GM10266 (cell line): ENCODE results near the gene TRIM8.

Experiments used
- DNase-seq: peaks from one replicate; pipeline ENCODE4 v3.0.0; 2012; ENCODE audit errors: extremely low spot score
- TF ChIP-seq, protein P1 (sequence below): IDR thresholded peaks from 2 replicates; pipeline ENCODE4 v1.5.1; 2012; ENCODE audit warnings: mild to moderate bottlenecking, low read depth; ENCODE audit not compliant: control insufficient read depth, insufficient read depth; ENCODE audit errors: missing control alignments

The TRIM8 gene

DNA sequence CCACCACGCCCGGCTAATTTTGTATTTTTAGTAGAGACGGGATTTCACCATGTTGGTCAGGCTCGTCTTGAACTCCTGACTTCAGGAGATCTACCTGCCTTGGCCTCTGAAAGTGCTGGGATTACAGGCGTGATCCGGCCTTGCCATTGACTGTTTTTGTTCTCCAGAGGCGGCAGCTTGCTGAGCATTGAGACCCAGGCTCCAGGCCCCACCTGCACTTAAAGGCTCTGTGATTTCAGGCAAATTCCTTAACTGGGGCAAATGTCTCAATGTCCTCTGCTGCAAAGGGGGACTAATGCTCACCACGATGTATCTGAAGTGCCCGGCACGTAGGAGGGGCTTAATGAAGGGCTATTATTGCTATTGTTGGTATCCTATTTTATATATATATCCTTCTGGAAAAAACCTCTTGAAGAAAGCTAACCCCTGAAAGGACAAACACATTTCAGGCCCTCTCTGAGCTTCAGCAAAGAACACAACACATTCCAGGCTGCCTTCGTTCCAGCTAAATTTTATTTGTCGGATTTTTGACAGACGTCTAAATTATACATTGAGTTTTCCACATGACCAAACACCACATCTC is 29.0 kb downstream of the TRIM8 start:
- no peak for DNase-seq
- TF ChIP-seq, protein P1, sequence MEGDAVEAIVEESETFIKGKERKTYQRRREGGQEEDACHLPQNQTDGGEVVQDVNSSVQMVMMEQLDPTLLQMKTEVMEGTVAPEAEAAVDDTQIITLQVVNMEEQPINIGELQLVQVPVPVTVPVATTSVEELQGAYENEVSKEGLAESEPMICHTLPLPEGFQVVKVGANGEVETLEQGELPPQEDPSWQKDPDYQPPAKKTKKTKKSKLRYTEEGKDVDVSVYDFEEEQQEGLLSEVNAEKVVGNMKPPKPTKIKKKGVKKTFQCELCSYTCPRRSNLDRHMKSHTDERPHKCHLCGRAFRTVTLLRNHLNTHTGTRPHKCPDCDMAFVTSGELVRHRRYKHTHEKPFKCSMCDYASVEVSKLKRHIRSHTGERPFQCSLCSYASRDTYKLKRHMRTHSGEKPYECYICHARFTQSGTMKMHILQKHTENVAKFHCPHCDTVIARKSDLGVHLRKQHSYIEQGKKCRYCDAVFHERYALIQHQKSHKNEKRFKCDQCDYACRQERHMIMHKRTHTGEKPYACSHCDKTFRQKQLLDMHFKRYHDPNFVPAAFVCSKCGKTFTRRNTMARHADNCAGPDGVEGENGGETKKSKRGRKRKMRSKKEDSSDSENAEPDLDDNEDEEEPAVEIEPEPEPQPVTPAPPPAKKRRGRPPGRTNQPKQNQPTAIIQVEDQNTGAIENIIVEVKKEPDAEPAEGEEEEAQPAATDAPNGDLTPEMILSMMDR: no peak

DNA sequence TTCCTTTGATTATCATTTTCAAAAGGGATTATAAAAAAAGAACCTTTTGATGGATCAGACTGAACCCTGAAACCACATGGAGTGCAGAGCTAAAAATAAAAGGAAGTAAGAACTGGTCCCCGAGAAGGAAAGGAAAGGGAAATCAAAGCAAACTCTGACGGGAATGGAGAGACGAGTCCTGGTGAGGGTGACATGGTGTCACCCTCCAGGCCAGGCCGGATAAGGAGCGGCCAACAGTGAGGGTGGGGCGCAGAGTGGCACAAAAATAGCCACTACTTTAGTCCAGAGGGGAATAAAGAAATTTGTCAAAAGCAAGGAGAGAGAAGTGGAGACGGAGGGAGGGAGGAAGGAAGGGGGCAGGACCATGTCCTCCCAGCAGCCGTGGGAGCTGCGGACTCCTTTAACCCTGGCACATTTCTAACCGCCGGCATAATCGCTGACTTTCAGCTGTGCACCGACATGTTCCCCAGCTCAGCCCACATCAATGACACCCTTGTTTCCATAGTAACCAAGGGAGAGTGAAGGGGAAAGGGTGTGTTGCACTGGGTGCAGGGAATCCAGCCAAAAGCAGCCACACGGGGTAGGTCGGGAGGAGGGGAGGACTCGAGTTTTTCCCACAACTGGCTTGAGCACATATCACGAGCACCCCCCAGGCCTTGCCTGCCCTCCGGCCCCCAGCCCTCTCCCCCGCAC is 29.7 kb downstream of the TRIM8 start:
- peak; percentile 70 for DNase-seq
- TF ChIP-seq, protein P1: no peak

DNA sequence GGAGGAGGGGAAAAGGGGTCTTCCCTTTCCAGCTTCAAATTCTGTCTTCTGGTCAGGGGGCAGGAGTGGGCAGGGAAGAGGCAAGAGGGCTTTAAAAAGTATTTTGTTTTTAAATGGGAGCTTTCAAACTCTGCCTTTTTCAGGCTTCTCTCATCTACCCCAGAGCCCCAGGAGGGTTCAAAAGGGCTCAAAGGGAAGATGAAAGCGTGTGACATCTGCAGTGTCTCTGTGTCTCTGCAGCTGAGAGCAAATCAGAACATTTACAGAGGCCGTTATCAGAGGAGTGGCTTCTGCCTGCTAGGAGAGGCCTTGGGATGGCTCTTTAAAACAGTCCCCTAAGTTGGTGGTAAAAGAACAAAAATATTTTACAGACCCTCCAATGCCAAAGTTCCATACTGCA is 30.3 kb downstream of the TRIM8 start:
- TF ChIP-seq, protein P1: no peak
- no peak for DNase-seq

DNA sequence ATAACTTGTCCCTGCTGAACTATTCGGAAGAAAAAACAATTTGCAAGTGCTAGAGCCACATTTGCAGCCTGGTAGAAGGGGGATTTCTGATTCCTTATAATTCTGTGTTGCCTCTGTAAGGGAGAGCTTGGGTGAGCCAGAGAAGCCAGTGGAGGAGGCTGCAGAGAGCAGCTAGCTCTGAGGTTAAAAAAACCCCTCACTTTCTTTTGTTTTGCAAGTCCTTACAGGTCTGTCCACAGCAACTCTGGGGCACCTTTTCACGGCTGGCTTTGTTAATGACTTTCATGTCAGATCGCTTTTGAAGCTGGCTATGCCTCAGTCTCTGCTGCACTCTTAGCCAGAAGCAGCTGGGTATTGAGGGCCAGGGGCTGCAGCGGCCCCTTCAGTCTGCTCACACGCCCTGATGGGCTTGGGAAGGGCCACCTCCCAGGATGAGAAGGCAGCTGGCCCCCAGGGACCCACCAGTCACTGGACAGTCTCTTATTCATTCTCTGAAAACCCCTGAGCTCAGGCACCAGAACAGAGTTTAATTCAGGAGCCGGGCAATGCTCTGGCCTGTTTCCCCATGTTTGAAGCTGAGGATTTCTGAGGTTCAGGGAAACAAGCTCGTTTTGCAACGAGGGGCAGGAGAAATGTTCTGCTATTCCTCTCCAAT is 30.9 kb downstream of the TRIM8 start:
- no peak for DNase-seq
- TF ChIP-seq, protein P1: no peak

DNA sequence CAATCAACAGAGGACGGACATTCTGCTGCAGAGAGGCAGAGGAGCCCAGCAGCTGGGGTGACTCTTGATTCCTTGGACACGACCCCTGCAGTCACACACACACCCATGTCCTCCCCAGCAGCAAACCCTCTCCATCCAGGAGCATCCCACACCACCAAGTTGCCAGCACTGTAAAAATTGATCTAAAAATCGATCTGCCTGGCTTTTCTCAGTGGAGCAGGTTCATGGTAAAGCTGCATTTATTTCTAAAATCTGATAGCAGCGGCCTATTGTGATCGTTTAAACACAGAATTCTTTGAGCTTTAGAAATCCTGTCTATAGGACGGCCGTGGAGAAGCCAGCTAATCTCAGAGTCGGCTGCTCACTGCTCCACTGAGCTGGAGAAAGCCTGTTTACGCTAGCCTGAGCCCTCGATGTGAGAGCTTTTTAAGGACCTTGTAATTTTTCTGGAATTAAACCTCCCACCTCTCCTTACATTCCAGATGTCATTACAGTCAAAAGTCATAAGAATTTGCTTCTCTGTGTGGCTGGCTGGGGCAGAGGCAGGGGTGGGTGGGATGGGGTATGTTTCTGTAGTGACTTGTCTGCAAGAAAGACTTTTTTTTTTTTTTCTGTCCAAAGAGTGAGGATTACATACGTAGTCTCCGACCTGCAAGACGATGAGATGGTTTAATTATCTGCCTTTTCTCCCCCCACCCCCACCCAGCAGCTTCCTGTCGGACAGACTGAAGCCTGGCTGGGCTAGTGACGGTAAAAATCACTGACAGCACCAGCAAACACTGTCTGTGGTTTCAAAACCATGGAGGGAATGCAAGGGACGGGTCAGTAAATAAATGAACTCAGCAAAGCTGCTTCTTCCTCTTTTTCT is 31.6 kb downstream of the TRIM8 start:
- TF ChIP-seq, protein P1: no peak
- no peak for DNase-seq

DNA sequence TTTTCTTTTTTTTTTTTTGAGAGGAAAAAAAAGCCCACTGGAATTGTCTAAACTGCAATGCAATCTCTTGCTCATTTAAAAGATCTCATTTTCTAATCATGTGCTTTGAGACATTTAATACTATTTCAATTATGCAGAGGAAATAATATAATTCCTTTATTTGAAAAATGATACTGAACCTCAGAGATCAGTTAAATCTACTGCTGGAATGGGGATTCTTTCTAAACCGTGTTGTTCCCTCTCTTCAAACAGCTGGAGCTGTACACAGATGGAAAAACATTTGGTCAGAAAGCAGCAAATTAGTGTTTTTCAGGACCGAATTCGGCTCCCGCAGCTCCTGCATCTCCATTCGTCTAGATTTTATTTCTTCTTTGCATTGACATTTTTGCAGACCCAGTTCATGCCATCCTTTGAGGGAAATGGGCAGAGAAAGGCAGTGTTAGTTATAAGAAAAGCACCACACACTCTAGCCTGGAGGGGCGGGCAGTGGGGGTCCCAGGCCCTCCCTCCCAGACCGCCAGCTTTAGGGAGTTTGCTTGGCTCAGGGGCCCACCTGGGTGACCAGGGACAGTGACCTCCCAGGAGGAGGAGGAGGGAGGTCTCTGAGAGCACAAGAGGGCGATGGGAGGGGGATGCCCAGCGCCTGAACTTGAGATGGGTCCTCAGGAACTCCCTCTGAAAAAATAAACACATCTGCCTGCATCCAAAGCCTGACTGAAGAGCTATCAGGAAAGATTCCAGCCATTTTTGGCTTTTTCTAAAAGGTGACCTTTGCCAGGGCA is 32.4 kb downstream of the TRIM8 start:
- TF ChIP-seq, protein P1: no peak
- no peak for DNase-seq
